Trophoblast cell (in vitro differentiated cells and primary cell): ENCODE data around the gene PLXND1.

ENCODE experiments used
- DNase-seq, 2 donors: peaks; one replicate each; pipeline ENCODE4 v3.0.0-alpha.2; 2016
- H2AFZ ChIP-seq: 2 replicates; pipeline ENCODE4 v1.6.1; 2013; ENCODE audit warnings: low read length, moderate library complexity, mild to moderate bottlenecking; ENCODE audit not compliant: insufficient read depth, poor library complexity
- H2AK5ac ChIP-seq: 2 replicates; pipeline ENCODE4 v1.6.1; 2013; ENCODE audit warnings: mild to moderate bottlenecking, low read length
- H2BK120ac ChIP-seq: 2 replicates; pipeline ENCODE4 v1.6.1; 2013; ENCODE audit warnings: low read length, mild to moderate bottlenecking, moderate library complexity; ENCODE audit not compliant: insufficient read depth, poor library complexity
- H2BK12ac ChIP-seq: 2 replicates; pipeline ENCODE4 v1.6.1; 2013; ENCODE audit warnings: mild to moderate bottlenecking, low read length, moderate library complexity
- H2BK5ac ChIP-seq: 2 replicates; pipeline ENCODE4 v1.6.1; 2013; ENCODE audit warnings: low read length, low read depth, moderate library complexity, mild to moderate bottlenecking; ENCODE audit not compliant: poor library complexity
- H3K14ac ChIP-seq: 2 replicates; pipeline ENCODE4 v1.6.1; 2013; ENCODE audit warnings: mild to moderate bottlenecking, low read length
- H3K18ac ChIP-seq: 2 replicates; pipeline ENCODE4 v1.6.1; 2013; ENCODE audit warnings: mild to moderate bottlenecking, low read length
- H3K23ac ChIP-seq: 2 replicates; pipeline ENCODE4 v1.6.1; 2013; ENCODE audit warnings: low read length
- H3K27ac ChIP-seq: 2 replicates; pipeline ENCODE4 v1.5.1; 2013; ENCODE audit warnings: low read depth, mild to moderate bottlenecking, inconsistent platforms, low read length, moderate library complexity
- H3K27me3 ChIP-seq: 2 replicates; pipeline ENCODE4 v1.6.1; 2013; ENCODE audit warnings: inconsistent platforms, mild to moderate bottlenecking, low read length, moderate library complexity; ENCODE audit not compliant: insufficient read depth
- H3K36me3 ChIP-seq, 2 experiments: 1 replicate in 1 of 2; 2 replicates in 1 of 2; pipeline ENCODE4 v1.6.1; 2013; ENCODE audit warnings: low read length in 2 of 2, mild to moderate bottlenecking in 2 of 2, moderate library complexity in 1 of 2; ENCODE audit not compliant: insufficient read depth in 2 of 2, control insufficient read depth in 1 of 2
- H3K4ac ChIP-seq: 2 replicates; pipeline ENCODE4 v1.6.1; 2013; ENCODE audit warnings: low read depth, mild to moderate bottlenecking, low read length, moderate library complexity
- H3K4me1 ChIP-seq, 2 experiments: 1 replicate in 1 of 2; 2 replicates in 1 of 2; pipeline ENCODE4 v1.6.1; 2013; ENCODE audit warnings: low read length in 2 of 2, mild to moderate bottlenecking in 2 of 2, moderate library complexity in 1 of 2; ENCODE audit not compliant: insufficient read depth in 2 of 2, control insufficient read depth in 1 of 2
- H3K4me2 ChIP-seq: 2 replicates; pipeline ENCODE4 v1.6.1; 2013; ENCODE audit warnings: inconsistent platforms, mild to moderate bottlenecking, low read length, moderate library complexity
- H3K4me3 ChIP-seq: 2 replicates; pipeline ENCODE4 v1.5.1; 2013; ENCODE audit warnings: mild to moderate bottlenecking, low read depth, low read length, inconsistent platforms
- H3K79me1 ChIP-seq: one replicate; pipeline ENCODE4 v1.6.1; 2013; ENCODE audit warnings: low read length
- H3K79me2 ChIP-seq: 2 replicates; pipeline ENCODE4 v1.6.1; 2013; ENCODE audit warnings: low read length, mild to moderate bottlenecking; ENCODE audit not compliant: control insufficient read depth, insufficient read depth, poor library complexity
- H3K9ac ChIP-seq: 2 replicates; pipeline ENCODE4 v1.6.1; 2013; ENCODE audit warnings: mild to moderate bottlenecking, low read length
- H3K9me3 ChIP-seq: 2 replicates; pipeline ENCODE4 v1.6.1; 2013; ENCODE audit warnings: low read depth, mild to moderate bottlenecking, control low read depth, inconsistent platforms, low read length; ENCODE audit not compliant: insufficient read depth
- H4K12ac ChIP-seq: 2 replicates; pipeline ENCODE4 v1.6.1; 2013; ENCODE audit warnings: low read depth, mild to moderate bottlenecking, low read length, moderate library complexity
- H4K8ac ChIP-seq: 2 replicates; pipeline ENCODE4 v1.6.1; 2013; ENCODE audit warnings: low read depth, mild to moderate bottlenecking, low read length, moderate library complexity
- H4K91ac ChIP-seq: one replicate; pipeline ENCODE4 v1.6.1; 2013; ENCODE audit warnings: low read depth, mild to moderate bottlenecking, low read length, moderate library complexity
- WGBS: extraction: QIAGEN DNeasy Blood & Tissue Kit; methylation state at CpG from one replicate; pipeline ENCODE4 v1.1.7; 2013; ENCODE audit warnings: missing lambda C conversion rate; ENCODE audit not compliant: insufficient read length, insufficient coverage; ENCODE audit errors: extremely low coverage; 5-methylcytosine and 5-hydroxymethylcytosine counted together

The PLXND1 gene

DNA sequence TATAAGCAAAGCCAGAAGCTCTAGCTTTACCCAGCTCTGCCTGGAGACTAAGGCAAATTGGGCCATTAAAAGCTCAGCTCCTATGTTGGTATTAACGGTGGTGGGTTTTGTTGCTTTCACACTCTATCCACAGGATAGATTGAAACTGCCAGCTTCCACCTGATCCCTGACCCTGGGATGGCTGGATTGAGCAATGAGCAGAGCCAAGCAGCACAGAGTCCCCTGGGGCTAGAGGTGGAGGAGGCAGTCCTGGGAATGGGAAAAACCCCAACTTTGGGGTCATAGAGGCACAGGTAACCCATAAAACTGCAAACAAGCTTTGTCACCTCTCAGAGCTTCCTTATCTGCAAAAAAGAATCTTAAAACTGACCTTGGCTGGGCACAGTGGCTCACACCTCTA, 71.4 kb downstream of the PLXND1 start:
- H3K18ac ChIP-seq: no peak overlapping the region
- no peak overlapping the region for H3K4me2 ChIP-seq
- no peaks in the 10 kb centered on the region for H3K79me2 ChIP-seq
- H3K27ac ChIP-seq: no peak overlapping the region
- H3K79me1 ChIP-seq: peaks cover 19% of the 10 kb centered on the region
- H3K27me3 ChIP-seq: no peaks in the 10 kb centered on the region
- peaks cover 3% of the 10 kb centered on the region for H3K9me3 ChIP-seq
- H2BK5ac ChIP-seq: peak overlapping the region; percentile 37
- H3K4me3 ChIP-seq: no peak overlapping the region
- peak overlapping the region; percentile 13 for H2BK12ac ChIP-seq
- peak in 1 of 2 donors; percentile 32 for DNase-seq
- H3K4ac ChIP-seq: no peak overlapping the region
- H4K91ac ChIP-seq: peak overlapping the region; percentile 74
- H3K4me1 ChIP-seq: peaks cover 16 to 25% of the 10 kb centered on the region in 2 experiments
- no peak overlapping the region for H4K12ac ChIP-seq
- H3K36me3 ChIP-seq: no peaks in the 10 kb centered on the region
- peak overlapping the region; percentile 44 for H2BK120ac ChIP-seq
- H3K14ac ChIP-seq: no peak overlapping the region
- H4K8ac ChIP-seq: no peak overlapping the region
- no peak overlapping the region for H2AFZ ChIP-seq
- WGBS: no CpG with 5 or more reads among the region's 1 CpG
- no peak overlapping the region for H2AK5ac ChIP-seq
- no peak overlapping the region for H3K23ac ChIP-seq
- no peak overlapping the region for H3K9ac ChIP-seq

- Histone ChIP-seq H3K4me1 (peaks cover 20 to 28% of the 10 kb centered on the region in 2 experiments), H2AFZ (no peak overlapping the region), H3K23ac (no peak overlapping the region), H3K4me2 (no peak overlapping the region), H3K9me3 (peaks cover 3% of the 10 kb centered on the region), H3K4me3 (no peak overlapping the region), H4K91ac (peak overlapping the region; percentile 74), H2BK12ac (peak overlapping the region; percentile 33), H2BK5ac (peak overlapping the region; percentile 67), H4K8ac (peak overlapping the region; percentile 36), H3K79me2 (no peaks in the 10 kb centered on the region), H3K27ac (no peak overlapping the region), H2AK5ac (peak overlapping the region; percentile 57), H3K4ac (no peak overlapping the region), H3K14ac (peak overlapping the region; percentile 34), H4K12ac (peak overlapping the region; percentile 25), H3K79me1 (peaks cover 17% of the 10 kb centered on the region), H3K9ac (no peak overlapping the region), H3K36me3 (no peaks in the 10 kb centered on the region), H2BK120ac (peak overlapping the region; percentile 76), H3K27me3 (no peaks in the 10 kb centered on the region), H3K18ac (peak overlapping the region; percentile 55)
- DNase-seq: peak in 1 of 2 donors; percentile 13
- WGBS: no CpG with 5 or more reads among the region's 4 CpGs
Measured at GRCh38 chr3:129534428-129535027, 71.9 kb downstream of the PLXND1 start.

DNA sequence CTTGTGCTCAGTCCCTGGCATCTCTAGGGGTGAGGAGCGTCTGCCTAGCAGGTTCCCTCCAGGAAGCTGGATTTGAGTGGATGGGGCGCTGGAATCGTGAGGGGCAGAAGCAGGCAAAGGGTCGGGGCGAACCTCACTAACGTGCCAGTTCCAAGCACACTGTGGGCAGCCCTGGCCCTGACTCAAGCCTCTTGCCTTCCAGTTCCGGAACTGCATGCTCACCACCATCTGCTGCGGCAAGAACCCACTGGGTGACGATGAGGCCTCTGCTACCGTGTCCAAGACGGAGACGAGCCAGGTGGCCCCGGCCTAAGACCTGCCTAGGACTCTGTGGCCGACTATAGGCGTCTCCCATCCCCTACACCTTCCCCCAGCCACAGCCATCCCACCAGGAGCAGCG, 73.1 kb downstream of the PLXND1 start:
- Histone ChIP-seq H4K8ac (no peak overlapping the region), H3K79me1 (peaks cover 15% of the 10 kb centered on the region), H3K4ac (no peak overlapping the region), H3K9ac (no peak overlapping the region), H3K4me3 (peak overlapping the region; percentile 0), H3K18ac (no peak overlapping the region), H3K27me3 (no peaks in the 10 kb centered on the region), H3K27ac (no peak overlapping the region), H3K14ac (peak overlapping the region; percentile 33), H3K4me1 (peaks cover 20 to 28% of the 10 kb centered on the region in 2 experiments), H3K79me2 (no peaks in the 10 kb centered on the region), H4K12ac (no peak overlapping the region), H3K23ac (no peak overlapping the region), H3K9me3 (peaks cover 3% of the 10 kb centered on the region), H2BK5ac (no peak overlapping the region), H2BK120ac (no peak overlapping the region), H4K91ac (peak overlapping the region; percentile 53), H2BK12ac (peak overlapping the region; percentile 44), H2AFZ (no peak overlapping the region), H2AK5ac (peak overlapping the region; percentile 20), H3K4me2 (no peak overlapping the region), H3K36me3 (no peaks in the 10 kb centered on the region)
- no peak for DNase-seq
- WGBS: no CpG with 5 or more reads among the region's 16 CpGs

GRCh38 chr3:129532261-129532660, 74.2 kb downstream of the PLXND1 start:
- H2AFZ ChIP-seq: no peak overlapping the region
- H3K27ac ChIP-seq: no peak overlapping the region
- H3K4ac ChIP-seq: no peak overlapping the region
- no peaks in the 10 kb centered on the region for H3K27me3 ChIP-seq
- no peaks in the 10 kb centered on the region for H3K36me3 ChIP-seq
- no peak overlapping the region for H2BK12ac ChIP-seq
- H3K23ac ChIP-seq: no peak overlapping the region
- no peak overlapping the region for H3K18ac ChIP-seq
- H3K4me1 ChIP-seq: peaks cover 20 to 28% of the 10 kb centered on the region in 2 experiments
- no peak overlapping the region for H2BK5ac ChIP-seq
- no peak for DNase-seq
- no peak overlapping the region for H2BK120ac ChIP-seq
- H4K91ac ChIP-seq: no peak overlapping the region
- H3K79me2 ChIP-seq: no peaks in the 10 kb centered on the region
- no peak overlapping the region for H3K9ac ChIP-seq
- no CpG with 5 or more reads among the region's 20 CpGs for WGBS
- H3K4me2 ChIP-seq: no peak overlapping the region
- no peak overlapping the region for H3K4me3 ChIP-seq
- peaks cover 15% of the 10 kb centered on the region for H3K79me1 ChIP-seq
- H4K8ac ChIP-seq: no peak overlapping the region
- peaks cover 3% of the 10 kb centered on the region for H3K9me3 ChIP-seq
- H4K12ac ChIP-seq: no peak overlapping the region
- H2AK5ac ChIP-seq: no peak overlapping the region
- H3K14ac ChIP-seq: no peak overlapping the region
